Prostate gland (tissue), 2 donors: ENCODE data around the gene DHX35.

Source experiments
- POLR2AphosphoS5 ChIP-seq: sonication (generic); formaldehyde crosslinking; IDR thresholded peaks from one replicate; pipeline ENCODE4 v1.6.1; 2017; ENCODE audit warnings: antibody characterized with exemption
- TF ChIP-seq, protein P1 (sequence below), 4 experiments: fragments of 200-600 bp in 2 of 4; fragments of 450-650 bp in 2 of 4; sonication (generic) in 2 of 4; IDR thresholded peaks; 1 replicate in 3 of 4; 2 replicates in 1 of 4; pipeline ENCODE4 v1.5.1; 2016 to 2019; ENCODE audit warnings: antibody characterized with exemption in 4 of 4, mild to moderate bottlenecking in 2 of 4, moderate library complexity in 2 of 4

DNA sequence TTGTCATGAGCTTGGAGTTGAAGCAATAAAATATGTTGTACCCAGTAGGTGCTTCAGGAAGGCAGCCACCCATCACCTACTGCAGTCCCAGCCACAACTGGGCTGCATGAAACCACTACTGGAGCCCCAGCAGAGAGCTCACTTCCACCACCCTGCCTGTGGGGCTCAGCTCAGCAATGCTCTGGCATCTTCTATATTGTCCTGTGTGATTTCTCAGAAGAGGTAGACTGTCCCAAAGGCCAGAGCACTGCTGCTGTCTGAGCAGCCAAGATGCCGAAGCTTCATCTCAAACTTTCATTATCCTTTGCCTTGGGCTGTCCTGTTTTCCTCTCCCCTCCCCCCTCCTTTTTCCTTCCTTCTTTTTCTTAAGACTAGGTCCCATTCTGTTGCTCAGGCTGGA lies 126.9 kb downstream of the DHX35 start:
- no peak for TF ChIP-seq POLR2AphosphoS5
- TF ChIP-seq, protein P1, sequence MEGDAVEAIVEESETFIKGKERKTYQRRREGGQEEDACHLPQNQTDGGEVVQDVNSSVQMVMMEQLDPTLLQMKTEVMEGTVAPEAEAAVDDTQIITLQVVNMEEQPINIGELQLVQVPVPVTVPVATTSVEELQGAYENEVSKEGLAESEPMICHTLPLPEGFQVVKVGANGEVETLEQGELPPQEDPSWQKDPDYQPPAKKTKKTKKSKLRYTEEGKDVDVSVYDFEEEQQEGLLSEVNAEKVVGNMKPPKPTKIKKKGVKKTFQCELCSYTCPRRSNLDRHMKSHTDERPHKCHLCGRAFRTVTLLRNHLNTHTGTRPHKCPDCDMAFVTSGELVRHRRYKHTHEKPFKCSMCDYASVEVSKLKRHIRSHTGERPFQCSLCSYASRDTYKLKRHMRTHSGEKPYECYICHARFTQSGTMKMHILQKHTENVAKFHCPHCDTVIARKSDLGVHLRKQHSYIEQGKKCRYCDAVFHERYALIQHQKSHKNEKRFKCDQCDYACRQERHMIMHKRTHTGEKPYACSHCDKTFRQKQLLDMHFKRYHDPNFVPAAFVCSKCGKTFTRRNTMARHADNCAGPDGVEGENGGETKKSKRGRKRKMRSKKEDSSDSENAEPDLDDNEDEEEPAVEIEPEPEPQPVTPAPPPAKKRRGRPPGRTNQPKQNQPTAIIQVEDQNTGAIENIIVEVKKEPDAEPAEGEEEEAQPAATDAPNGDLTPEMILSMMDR (IDR thresholded peaks at IDR 0.05) = no peak
